HG02588 (cell line): Measurements from ENCODE around the gene XPOT.

Experiments
- ATAC-seq: cut with Tn5 transposase; IDR thresholded peaks from one replicate; pipeline ENCODE4 v1.9.1; 2021; ENCODE audit warnings: mild to moderate bottlenecking, moderate library complexity; ENCODE audit not compliant: unreplicated experiment

Gene XPOT

DNA sequence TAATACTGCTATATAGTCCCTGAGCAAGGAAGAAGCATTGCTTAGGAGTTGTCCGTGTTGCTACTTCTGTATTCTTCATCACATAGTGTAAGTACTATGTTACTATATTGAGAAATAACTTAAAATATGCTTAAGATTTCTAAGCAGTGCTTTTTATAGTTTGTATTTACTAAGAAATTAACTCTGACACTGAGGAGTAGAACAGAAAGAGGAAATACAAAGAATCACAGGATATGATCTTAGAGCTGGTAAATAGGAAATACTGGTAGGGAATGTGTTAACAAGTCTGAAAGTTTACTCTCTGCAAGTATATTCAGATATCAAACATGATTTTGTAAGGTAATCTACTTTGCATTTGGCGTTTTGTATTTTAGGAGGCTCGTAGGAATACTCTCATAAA lies 15.5 kb downstream of the XPOT start:
- no peak for ATAC-seq

DNA sequence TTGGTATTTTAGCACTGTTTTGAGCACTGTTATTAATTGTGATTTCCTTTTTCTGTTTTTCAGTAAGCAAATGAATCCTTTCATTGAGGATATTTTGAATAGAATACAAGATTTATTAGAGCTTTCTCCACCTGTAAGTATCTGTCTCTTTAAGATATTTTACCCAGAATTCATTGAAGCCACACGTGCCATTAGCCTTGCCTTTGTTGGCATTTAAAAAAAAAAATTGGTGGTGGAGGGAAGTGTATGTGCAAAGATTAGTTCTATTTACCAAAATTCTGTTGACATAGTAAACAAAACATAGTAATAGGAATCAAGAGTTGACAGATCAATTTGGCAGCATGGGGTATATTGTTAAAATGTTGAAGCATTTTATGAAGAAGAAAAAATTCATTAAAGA lies 23.8 kb downstream of the XPOT start:
- ATAC-seq = no peak

DNA sequence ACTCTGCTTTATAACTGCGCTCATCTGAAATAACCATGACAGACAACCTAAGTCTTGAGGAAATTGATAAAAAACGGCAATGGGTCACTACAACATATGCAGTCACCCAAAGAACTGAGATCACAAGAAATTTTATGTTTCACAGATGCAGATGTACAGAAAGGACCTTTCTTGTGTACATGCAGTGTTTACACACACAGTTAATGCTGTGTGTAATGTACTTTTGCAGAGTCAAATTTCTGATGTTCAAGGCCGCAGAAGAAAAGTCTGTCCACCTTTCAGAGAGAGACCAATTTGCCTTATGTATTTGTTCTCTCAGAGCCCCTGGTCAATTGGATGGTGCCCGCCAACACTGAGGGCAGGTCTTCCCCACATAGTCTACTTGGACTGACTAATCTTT lies 24.8 kb downstream of the XPOT start:
- no peak for ATAC-seq

DNA sequence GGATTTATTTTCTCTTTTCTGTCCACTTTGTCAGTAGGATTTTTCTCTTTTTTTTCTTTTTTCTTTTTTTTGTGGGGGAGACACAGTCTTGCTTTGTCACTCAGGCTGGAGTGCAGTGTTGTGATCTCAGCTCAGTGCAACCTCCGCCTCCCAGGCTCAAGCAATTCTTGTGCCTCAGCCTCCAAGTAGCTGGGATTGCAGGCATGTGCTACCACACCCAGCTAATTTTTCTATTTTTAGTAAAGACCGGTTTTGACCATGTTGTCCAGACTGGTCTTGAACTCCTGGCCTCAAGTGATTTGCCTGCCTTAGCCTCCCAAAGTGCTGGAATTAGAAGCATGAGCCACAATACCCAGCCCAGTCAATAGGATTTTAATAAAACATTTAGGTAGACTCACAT lies 26.7 kb downstream of the XPOT start:
- ATAC-seq = no peak

DNA sequence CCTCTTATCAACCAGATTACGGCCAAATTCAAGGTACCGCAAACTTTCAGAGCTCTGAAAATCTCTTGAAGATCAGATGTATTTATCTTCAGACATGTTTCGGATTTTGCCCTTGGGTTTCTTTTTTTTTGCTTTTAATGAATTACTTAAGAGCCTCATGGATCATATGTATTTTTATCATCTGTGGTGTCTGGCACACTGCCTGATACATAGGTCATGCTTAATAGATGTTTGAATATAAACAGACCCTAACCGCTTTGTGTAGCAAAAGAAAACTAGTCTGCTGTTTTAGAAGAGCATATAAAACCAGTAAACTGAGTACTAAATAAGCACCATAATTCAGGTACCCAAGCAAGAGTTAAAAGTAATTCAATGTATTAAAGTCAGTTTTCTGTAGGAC lies 27.6 kb downstream of the XPOT start:
- ATAC-seq = no peak

DNA sequence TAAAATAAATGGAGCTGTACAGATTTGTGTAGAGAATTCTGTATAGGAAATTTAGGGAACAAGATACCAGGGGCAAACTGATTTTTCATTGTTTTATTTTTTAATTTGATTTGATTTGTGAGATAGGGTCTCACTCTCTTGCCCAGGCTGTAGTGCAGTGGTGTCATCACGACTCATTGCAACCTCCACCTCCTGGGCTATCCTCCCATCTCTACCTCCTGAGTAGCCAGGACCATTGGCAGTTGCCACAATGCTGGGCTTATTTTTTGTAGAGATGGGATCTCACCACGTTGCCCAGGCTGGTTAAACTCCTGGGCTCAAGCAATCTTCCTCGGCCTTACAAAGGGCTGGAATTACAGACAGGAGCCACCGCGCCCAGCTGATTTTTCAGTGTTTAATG lies 29.7 kb downstream of the XPOT start:
- ATAC-seq = no peak

DNA sequence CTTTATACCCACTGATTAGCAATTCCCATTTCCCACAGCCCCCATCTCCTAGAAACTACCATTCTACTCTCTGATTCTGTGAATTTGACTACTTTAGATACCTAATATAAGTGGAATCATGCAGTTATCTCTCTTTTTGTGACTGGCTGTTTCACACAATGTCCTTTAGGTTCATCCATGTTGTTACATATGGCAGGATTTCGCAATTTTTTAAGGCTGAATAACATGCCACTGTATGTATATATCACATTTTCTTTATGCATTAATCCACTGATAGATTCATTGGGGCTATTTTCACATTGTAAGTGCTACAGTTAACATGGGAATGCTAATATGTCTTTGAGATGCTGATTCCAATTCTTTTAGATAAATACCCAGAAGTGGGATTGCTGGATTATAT lies 35.9 kb downstream of the XPOT start:
- ATAC-seq = no peak

DNA sequence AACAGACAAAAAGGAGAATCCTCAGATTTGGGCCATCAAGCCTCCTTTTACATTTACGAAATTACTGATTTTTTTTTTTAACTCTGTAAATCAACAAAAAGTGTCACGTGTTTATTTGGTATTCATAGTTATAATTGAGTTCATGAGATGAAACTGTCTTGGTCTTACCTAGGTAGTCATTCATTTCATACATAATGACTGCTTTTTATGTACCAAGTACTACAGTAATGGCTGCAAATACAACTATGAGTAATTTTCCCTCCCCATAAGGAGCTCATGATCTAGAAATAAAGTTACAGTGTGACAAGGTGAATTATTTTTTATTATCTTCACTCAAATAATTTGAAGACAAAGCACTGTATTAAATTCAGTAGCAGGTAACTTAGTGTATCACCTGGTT lies 41.3 kb downstream of the XPOT start:
- no peak for ATAC-seq

DNA sequence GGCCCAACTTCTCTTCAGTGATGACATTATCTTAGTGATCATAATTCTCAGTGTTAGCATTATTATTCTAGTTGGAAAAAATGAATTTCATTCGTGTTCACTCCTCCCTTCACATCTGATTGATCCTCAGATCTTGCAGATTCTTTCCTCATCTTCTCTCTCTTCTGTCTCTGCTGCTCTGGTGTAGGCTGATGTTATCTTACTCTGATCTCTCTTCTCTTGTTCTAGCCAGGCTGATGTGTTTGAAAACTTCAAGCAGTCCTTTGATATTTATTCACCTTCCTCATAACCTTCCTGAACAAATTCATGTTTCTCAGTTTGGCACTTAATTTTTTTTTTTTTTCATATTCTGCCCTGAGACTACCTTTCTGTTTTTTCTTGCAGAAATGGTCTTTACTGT lies 42.1 kb downstream of the XPOT start:
- ATAC-seq = no peak

DNA sequence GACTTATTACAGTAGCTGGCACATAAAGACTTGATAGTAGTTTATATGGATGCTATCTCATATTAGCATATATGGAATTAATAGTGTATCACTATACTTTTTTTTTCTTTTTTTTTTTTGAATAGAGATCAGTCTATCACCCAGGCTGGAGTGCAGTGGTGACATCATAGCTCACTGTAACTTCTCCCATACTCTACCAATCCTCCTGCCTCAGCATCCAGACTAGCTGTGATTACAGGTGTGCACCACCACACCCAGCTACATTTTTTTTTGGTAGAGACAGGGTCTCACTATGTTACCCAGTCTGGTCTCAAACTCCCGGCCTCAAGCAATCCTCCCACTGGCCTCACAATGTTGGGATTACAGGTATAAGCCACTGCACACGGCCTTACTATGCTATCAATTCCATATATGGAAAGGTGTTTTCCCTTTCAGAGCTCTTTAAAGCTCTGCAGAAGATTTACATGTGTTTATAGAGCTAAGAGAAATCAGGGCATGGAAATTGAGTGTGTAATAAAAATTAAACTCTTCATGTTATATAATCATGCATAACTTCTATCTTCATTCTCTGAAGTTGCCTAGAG lies 46.0 kb downstream of the XPOT start:
- no peak for ATAC-seq

DNA sequence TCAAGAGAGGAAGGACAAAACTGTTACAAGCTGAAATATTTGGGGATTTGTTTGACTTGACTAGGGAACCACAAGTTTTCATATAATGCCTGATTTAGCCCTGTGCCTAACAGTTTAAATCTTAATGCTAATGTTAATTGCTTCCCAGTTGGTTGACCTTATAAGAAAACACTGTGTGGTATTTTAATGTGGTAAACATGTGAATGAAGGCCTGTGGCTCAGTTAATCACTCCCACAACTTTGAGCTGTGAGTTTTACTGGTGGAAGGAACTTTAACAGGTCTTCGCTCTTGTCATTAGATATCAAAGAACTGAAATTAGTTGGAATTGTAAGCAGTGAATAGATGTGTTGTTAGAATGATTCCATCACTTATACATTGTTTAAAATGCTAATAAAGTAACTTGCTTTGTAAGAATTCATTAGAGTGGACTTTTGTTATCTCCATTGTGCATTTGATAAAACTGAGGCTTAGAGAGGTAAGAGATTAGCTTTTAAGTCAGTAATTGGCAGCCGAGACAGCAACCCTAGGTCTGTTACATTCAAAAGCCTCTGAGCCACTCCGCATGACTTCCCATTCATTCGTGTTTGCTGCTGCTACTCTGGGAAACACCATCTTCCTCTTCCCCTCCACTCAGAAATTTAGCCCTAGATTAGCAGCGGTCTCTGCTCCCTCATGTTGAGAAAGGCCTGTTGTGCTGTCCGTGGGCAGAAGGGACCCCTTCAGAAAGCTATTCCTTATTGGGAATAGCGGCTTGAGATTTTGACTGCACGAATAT lies 46.7 kb downstream of the XPOT start:
- no peak for ATAC-seq

DNA sequence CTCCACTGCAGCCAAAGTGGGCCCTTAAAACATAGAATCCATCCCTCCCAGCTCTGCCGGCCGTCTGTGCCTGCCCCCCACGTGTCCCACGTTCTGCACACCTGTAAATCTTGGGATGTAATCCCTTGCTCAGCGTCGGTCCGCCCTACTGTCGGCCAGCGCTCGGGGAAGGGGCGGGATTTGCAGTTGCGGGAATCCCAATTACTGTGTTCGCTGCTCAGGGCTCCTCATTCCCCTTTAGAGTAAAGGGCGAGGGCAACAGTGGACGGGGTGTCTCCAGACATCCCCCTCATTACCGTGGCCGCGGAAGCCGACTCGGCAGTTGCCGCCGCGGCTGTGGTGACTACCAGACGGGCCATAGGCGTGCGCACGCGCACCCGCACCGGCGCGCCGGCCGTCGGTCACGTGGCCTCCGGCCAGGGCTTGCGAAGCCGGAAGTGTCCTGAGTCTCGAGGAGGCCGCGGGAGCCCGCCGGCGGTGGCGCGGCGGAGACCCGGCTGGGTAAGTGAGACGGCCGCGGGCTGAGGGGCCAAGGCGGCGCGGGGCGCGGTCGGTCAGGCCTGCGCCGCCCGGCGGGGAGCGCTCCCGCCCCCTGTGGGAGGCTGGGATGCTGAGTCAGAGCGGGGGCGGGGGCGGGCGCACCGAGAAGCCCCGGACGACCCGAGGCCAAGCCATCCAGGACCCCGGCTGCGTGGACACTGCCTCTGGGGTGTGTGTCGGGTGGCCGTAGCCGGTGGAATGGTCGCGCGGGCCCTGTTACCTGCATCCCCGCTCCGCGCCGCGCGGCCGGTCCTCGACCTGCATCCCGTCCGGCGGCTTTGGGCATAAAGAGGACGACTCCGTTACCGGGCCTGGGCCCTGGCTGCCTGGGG lies 47.7 kb downstream of the XPOT start, which contains the start of gene TBK1:
TBK1 (plus strand) TSS at position 434 of the 872 bp plus-strand sequence. CDS start 3,751 bp downstream, outside the sequence.
- ATAC-seq = peak; percentile 93

DNA sequence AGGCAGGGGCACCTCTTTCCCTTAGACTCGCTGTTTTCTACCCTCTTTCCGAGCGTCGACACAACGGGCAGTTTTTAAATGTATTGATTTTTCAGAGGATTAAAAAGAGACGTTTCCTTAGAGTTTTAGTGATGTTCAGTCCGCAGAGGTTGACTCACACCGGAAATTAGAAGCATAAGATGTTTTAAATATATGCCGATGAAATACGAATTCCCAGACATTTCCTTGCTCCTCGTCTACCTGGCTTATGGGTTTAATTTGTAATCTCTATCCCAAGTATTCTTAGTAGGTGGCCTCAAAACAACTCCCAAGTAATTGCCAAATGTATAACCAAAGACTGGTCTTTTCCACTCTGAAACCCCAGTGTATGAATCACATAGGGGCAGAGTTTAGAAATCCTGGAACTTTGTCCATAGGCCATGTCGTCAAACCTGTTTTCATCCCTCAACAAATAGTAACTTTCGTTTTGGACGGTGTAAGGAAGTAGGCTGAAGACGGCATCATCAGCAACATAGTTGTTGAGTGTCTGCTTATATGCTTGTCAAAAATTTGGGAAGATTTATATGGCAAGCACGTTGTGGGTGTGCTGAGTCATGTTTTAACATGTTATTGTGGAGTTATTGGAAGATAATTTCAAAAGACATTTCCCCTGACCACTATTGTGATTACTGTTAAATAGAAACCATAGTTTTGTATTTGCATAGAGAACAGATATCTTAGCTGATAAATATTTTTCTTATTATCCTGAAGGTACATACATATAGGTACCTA lies 48.6 kb downstream of the XPOT start:
- ATAC-seq = no peak

DNA sequence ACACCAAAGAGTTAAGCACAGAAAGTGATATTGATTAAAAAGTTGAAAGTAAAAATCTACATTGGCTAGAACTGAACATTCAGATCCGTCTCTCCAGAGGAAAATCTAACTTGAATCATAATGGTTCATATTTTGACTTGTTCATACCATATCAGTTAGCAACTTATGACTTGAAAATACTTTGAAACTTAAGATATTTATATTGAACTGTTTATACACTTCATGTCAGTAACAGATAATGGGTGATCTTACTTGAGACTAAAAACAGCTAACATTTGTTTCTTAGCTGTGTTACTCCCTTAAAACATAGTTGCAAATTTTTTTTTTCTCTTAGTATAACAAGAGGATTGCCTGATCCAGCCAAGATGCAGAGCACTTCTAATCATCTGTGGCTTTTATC lies 51.3 kb downstream of the XPOT start:
- ATAC-seq = no peak

DNA sequence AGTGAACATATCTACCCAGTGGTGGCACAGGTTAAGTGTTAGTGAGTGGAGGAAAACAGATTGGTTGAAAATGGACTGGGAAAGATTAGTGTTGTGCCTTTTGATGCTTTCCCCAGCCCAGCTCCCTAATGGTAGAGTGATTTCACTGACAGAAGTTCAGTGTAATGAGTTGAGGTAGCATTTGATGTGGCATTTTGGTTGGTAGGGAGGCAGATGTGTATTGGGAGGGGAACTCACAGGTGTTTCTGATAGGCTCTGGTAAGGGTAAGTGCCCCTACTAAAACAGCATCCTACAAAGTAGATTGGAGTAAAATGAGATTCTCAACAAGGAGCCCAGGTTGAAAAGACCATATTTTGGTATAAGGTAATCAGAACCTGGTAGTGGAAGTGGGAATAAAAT lies 51.9 kb downstream of the XPOT start:
- ATAC-seq = no peak

DNA sequence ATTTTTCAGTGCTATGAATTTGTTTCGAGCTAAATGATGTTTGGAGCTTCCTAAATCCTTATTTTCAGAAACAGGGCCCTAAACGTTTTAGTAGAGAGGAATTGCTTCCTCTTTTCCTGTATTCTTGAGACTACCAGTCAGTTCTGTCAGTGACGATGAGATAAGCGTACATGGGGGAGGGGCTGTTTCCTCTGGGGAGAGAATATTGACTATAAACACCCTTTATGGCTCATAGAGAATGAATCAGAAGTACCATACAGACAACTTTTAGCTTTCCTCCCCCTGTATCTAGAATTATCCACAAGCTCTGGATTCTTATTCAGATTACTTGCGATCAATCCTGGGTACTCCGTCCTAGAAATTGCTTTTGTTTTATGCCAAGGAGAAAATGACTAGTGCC lies 52.8 kb downstream of the XPOT start:
- ATAC-seq = no peak

DNA sequence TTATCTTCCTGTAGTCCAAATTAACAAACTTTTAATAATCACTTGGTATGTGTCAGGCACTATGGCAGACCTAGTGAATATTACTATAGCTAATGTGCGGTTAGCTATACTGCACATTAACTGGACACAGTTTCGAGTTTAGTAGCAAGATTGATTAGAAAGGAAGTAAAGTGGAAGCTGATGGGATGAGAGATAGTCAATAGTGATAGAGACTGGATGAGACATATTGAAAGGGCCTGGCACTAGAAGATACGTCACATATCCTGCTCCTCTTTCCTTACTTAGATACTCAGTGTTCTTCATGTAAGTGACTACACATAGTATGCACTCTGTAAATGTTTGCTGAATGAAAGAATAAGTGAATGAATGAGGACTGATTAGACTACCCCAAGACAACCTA lies 53.3 kb downstream of the XPOT start:
- no peak for ATAC-seq

DNA sequence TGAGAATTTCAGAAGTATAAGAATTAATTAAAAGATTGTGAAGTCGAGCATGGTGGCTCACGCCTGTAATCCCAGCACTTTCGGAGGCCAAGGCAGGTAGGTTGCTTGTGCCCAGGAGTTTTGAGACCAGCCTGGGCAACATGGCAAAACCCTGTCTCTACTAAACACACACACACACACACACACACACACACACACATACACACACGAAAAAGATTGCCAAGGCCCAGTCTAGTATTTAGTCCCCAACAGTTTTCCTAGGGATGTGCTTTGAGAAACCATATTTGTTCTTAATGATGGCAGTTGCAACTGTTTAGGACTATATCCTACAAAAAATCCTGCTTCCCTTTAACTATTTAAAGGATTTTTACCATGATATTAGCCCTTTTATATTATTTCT lies 53.7 kb downstream of the XPOT start:
- no peak for ATAC-seq

DNA sequence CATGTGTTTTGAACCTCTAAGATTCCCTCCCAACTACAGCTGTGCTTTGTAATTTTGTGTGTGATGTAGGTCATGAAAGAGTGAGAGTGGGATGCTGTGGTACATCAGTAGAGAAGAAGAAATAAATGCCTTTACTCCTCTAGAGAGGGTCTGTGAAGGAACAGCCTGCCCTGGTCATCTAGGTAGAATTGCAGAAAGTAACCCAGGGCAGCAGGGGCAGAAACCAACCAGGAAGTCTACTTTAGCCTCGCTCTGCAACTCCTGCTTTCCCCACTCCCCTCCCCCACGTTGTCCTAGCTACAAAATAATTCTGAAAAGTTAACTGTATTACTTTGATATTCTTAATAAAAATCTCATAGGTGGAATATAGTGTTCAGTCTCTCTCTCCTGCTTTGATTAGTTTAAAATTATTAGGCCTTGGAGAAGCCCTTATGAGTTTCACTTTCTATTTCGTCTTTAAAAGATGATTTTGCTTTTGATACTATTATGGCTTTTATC lies 55.3 kb downstream of the XPOT start:
- ATAC-seq = no peak

DNA sequence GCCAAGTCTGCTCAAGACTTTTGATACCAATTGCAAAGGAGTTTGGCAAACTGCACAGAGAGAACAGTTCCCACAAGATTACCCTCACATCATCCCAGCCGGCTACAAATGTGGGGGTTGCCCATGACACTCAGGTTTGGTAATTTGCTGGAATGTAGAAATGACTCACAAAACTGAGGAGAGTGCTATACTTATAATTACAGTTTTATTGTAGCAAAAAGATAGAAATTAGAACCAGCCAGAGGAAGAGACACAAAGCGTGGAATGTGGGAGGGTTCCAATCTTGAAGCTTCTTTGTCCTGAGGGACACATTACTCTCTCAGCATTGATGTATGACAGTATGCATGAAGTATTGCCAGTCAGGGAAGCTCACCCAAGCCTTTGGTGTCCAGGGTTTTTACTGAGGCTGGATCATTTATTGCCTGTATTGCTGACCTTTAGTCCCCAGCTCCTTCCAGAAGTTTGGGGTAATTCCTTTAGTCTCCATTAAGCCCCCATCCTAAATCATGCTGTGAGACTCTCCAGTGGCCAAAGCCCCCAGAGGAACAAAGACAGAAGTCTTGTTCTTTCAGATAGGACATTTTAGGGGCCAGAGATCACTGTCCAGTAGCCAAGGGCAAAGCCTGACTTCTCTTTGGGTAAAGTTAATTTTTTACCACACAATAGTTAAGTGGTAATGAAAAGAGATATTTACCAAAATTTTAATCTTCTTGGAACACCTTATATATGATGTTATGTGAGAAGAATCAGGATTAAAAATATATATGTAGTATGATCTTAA lies 57.6 kb downstream of the XPOT start:
- ATAC-seq = no peak
